Body of pancreas (tissue), 4 donors: ENCODE results near the gene BCL2L15.

Experiments
- CTCF ChIP-seq, 7 experiments: fragments of 450-650 bp in 4 of 7; fragments of 200-600 bp in 3 of 7; sonication (generic) in 3 of 7; IDR thresholded peaks; one replicate each; pipeline ENCODE4 v1.5.1; 2016 to 2019; ENCODE audit warnings: antibody characterized with exemption in 7 of 7
- POLR2A ChIP-seq, 3 donors: fragments of 450-650 bp; IDR thresholded peaks; one replicate each; pipeline ENCODE4 v1.6.1; 2016; ENCODE audit warnings: antibody characterized with exemption in 3 of 3, mild to moderate bottlenecking in 2 of 3

- TF ChIP-seq POLR2A (IDR thresholded peaks at IDR 0.05) (no peak), CTCF (IDR thresholded peaks at IDR 0.05) (no peak)
Measured at GRCh38 chr1:113834716-113835115, 52.7 kb downstream of the BCL2L15 start.
